SH-SY5Y (cell line): ENCODE results near the gene ATP5F1B.

Experiments
- GATA2 ChIP-seq: IDR thresholded peaks from 2 replicates; pipeline ENCODE4 v1.6.1; 2011; ENCODE audit warnings: mild to moderate bottlenecking, low read depth, low read length
- GATA3 ChIP-seq: IDR thresholded peaks from 2 replicates; pipeline ENCODE4 v1.6.1; 2011; ENCODE audit warnings: low read depth, mild to moderate bottlenecking, low read length, moderate library complexity

- TF ChIP-seq GATA3 (no peak), GATA2 (no peak)
Observed at GRCh38 chr12:56670836-56671235, 25.1 kb upstream of the ATP5F1B start.
